Measurements from ENCODE around the gene BCKDHB. TPM values are rescaled to one million over a fixed set of nuclear protein-coding genes. Genes with fewer than 3 reads are reported as not detected.

The BCKDHB gene
- total RNA-seq, 4 donors from 2014 or later, result 1.6 to 6.9 (median 4.8) TPM

GRCh38 chr6:80133020-80133419 is 26.5 kb downstream of the BCKDHB start:
- peaks cover 0 to 6% of the 10 kb centered on the region in 2 donors for H3K4me1 ChIP-seq
- intact Hi-C loops (cut with DNase I; ENCODE audit: low total_unique reads) (loop anchor here (10.0 kb wide), 1 partner anchor 1622 kb away; the partner anchor contains the start of gene TENT5A), in situ Hi-C loops (cut with MboI; ENCODE audit: low sequenced_read_pairs in 4 of 4) (no loop called here)
- TF ChIP-seq CTCF (IDR thresholded peaks at IDR 0.05 in 4 of 5, conservative IDR thresholded peaks at IDR 0.05 in 1 of 5) (peak in 3 of 5 experiments; percentile 38 to 53 (median 49)), POLR2A (IDR thresholded peaks at IDR 0.05) (no peak)
- DNase-seq, result peak; percentile 14 to 36
- no peaks in the 10 kb centered on the region for H3K27me3 ChIP-seq
- H3K27ac ChIP-seq, result no peak overlapping the region
- H3K9me3 ChIP-seq, result no peaks in the 10 kb centered on the region
- H3K36me3 ChIP-seq, result no peaks in the 10 kb centered on the region
- peak; percentile 58 to 60 for ATAC-seq
- no peak overlapping the region for H3K4me3 ChIP-seq

GRCh38 chr6:80134065-80134464 is 27.6 kb downstream of the BCKDHB start:
- no peak for DNase-seq
- no peak overlapping the region for H3K27ac ChIP-seq
- TF ChIP-seq POLR2A (IDR thresholded peaks at IDR 0.05) (no peak), CTCF (IDR thresholded peaks at IDR 0.05 in 4 of 5, conservative IDR thresholded peaks at IDR 0.05 in 1 of 5) (no peak)
- H3K4me1 ChIP-seq, result no peaks in the 10 kb centered on the region
- in situ Hi-C loops (cut with MboI; ENCODE audit: low sequenced_read_pairs in 4 of 4), result no loop called here
- H3K27me3 ChIP-seq, result no peaks in the 10 kb centered on the region
- no peak for ATAC-seq
- intact Hi-C loops (cut with DNase I; ENCODE audit: low total_unique reads), result loop anchor here (10.0 kb wide), 1 partner anchor 1621 kb away; the partner anchor contains the start of gene TENT5A
- H3K36me3 ChIP-seq, result no peaks in the 10 kb centered on the region
- no peaks in the 10 kb centered on the region for H3K9me3 ChIP-seq
- H3K4me3 ChIP-seq, result no peak overlapping the region

GRCh38 chr6:80142586-80142985 is 36.1 kb downstream of the BCKDHB start:
- Histone ChIP-seq H3K9me3 (no peaks in the 10 kb centered on the region), H3K27me3 (no peaks in the 10 kb centered on the region), H3K27ac (no peak overlapping the region), H3K36me3 (no peaks in the 10 kb centered on the region), H3K4me3 (no peak overlapping the region), H3K4me1 (peaks cover 5 to 14% of the 10 kb centered on the region in 2 donors)
- no peak for TF ChIP-seq POLR2A (IDR thresholded peaks at IDR 0.05)
- no peak for TF ChIP-seq CTCF (IDR thresholded peaks at IDR 0.05 in 4 of 5, conservative IDR thresholded peaks at IDR 0.05 in 1 of 5)
- in situ Hi-C loops (cut with MboI; ENCODE audit: low sequenced_read_pairs in 4 of 4), result no loop called here
- intact Hi-C loops (cut with DNase I; ENCODE audit: low total_unique reads), result no loop called here
- DNase-seq (no peak), ATAC-seq (no peak)

GRCh38 chr6:80143419-80143937 is 37.0 kb downstream of the BCKDHB start:
- Histone ChIP-seq H3K27ac (no peak overlapping the region), H3K9me3 (no peaks in the 10 kb centered on the region), H3K4me3 (no peak overlapping the region), H3K4me1 (peaks cover 5 to 14% of the 10 kb centered on the region in 2 donors), H3K27me3 (no peaks in the 10 kb centered on the region), H3K36me3 (no peaks in the 10 kb centered on the region)
- intact Hi-C loops (cut with DNase I; ENCODE audit: low total_unique reads) (no loop called here), in situ Hi-C loops (cut with MboI; ENCODE audit: low sequenced_read_pairs in 4 of 4) (no loop called here)
- no peak for TF ChIP-seq POLR2A (IDR thresholded peaks at IDR 0.05)
- TF ChIP-seq CTCF (IDR thresholded peaks at IDR 0.05 in 4 of 5, conservative IDR thresholded peaks at IDR 0.05 in 1 of 5), result no peak
- DNase-seq (no peak), ATAC-seq (no peak)

Measured in gastrocnemius medialis (tissue), 4 donors.